NCI-H2227 (cell line): Measurements from ENCODE around the gene AHRR.
A peak's percentile ranks its signal among the peaks of the same experiment; 100 is the strongest.

Experiments
- DNase-seq: peaks from one replicate; lab custom pipeline; 2025; ENCODE audit not compliant: unreplicated experiment; lab: John Stamatoyannopoulos, UW

The AHRR gene

DNA sequence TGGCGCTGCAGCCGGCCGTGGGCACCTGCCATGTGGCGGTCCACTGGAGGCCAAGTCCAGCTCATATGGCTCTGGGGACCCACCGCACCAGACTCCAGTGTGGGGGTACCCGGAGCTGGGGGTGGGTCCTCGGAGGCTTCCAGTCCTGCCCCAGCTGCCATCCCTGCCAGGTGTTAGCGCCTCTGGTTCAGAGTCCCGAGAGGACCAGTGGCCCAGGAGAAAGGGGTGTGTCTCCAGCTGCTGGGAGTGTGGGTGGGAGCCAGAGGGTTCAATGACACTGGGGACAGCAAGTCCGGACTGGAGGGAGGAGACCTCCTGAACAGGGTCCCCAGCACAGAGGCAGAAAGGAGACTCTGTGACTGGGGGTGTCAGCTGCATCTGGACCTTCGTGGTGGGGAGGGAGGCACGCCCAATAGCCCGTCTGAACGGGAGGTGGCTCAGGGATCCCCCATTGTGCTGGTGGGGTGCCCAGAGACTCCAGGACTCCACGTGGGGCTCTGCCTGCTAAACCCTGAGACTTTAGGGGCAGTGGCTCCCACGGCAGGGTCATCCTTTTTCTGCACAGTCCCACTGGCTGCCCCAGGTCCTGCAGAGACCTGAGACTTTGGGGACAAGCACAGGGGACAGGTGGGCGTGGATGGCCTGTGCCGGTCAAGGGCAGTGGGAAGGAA, 2.4 kb upstream of the AHRR start:
- DNase-seq: no peak

GRCh38 chr5:320524-321229, 837 bp upstream of the AHRR start:
- no peak for DNase-seq

GRCh38 chr5:321726-322251, 275 bp downstream of the AHRR start:
- DNase-seq: no peak

GRCh38 chr5:322281-322941, 897 bp downstream of the AHRR start:
- DNase-seq: no peak

DNA sequence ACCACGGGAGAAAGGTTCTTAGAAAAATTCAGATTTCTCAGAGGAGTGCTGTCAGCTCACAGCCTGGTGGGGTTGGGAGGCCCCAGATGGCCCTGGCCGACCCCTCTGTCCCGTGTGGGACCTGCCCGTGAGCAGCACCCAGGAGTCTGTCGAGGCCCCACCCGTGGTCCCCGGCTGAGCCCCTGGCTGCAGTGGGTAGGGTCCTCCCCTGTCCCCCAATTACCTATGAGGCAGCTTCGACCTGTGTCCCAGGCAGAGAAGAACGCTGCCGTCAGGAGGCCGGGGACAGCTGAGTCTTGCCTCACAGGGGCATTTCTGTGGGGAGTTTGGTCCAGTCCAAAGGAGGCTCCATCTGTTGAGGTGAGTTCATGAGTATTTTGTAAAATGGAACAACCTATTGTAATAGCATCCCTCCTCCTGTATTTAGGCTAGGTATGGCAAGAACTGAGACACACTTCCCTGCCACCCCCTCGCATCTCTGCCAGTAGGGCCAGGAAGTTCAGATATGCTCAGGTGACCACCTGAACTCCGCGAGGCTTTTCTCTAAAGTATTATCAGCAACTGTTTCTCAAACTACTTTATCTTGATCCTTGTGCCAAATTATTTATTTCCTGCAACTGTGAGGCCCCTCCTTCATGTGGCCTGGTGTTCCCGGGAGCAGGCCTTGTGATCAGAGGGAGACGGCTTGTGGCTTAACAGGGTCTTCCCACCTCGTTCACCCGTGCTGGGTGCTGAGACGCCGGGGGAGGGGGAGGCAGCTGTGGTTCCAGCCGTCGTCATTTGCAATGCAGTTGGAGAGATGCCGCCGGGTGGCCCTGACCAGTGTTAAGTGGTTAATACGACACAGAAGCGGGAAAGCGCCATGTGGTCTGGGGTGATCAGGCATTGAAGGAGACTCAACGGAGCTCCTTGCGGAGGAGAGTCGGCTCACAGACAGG, 1.7 kb downstream of the AHRR start:
- DNase-seq: no peak

DNA sequence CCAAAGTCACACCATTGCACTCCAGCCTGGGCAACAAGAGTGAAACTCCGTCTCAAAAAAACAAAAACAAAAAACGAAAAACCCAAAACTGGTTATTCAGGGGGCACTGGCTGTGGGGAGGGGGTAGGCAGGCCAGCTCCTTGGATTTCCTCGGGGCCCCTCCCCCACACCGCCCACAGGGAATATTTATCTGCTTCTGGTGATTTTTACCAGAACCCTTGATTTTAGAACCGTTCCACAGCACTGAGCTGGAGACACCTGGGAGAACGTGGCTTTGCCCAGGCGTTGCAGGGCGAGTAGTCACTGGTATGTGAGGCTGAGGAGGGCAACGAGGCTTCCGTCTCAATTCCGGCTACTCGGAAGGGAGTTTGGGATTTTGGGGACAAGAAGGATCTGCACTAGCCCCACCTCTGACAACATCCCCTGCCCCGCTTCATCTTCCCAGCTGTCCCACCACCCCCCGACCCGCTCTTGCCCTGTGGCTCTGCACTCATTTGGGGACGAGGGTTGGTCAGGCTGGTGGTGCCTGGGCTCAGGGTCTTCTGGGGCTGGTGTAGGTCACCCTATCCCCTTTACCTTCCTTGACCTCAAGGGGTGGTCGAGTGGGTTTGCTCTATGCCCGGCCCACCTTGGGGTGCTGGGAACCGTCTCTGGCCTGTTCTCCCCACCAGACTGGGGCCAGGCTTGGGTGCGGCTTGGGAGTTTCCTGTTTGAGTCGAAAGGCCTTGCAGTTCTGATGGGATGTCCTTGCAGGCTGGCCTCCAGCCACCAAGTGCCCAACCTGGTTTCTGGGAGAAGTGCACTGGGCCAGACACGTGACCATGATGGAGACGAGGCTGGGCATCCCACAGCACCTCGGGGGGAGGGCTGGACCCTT, 3.5 kb downstream of the AHRR start:
- no peak for DNase-seq

DNA sequence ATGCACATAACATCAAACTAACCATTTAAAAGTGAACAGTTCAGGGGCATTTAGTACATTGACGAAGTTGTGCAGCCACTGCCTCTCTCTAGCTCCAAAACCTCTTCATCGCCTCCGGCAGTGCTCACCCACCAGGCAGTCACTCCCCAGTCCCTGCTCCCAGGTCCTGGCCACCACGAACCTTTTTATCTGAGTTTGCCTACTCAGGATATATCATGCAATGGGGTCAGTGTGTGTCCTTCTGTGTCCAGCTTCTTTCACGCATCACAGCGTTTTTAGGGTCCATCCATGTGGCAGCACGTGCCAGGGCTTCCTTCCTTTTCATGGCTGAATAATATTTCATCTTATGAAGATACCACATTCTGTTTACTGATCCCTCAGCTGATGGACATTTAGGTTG, 4.6 kb downstream of the AHRR start:
- DNase-seq: no peak

- DNase-seq: no peak
Measured at GRCh38 chr5:329121-329735, 7.7 kb downstream of the AHRR start.

GRCh38 chr5:329768-330167, 8.3 kb downstream of the AHRR start:
- DNase-seq: no peak

DNA sequence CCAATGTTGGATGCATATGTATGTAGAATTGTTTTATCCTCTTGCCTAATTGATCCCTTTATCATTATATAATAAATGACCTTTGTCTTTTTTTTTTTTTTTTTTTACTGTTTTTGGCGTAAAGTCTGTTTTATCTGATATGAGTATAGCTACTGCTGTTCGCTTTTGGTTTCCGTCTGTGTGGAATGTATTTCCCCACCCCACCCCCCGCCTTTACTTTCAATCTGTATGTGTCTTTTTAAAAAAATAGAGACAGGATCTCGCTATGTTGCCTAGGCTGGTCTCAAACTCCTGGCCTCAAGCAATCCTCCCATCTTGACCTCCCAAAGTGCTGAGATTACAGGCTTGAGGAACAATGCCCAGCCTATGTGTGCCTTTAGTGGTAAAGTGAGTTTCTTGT, 11.3 kb downstream of the AHRR start:
- no peak for DNase-seq

DNA sequence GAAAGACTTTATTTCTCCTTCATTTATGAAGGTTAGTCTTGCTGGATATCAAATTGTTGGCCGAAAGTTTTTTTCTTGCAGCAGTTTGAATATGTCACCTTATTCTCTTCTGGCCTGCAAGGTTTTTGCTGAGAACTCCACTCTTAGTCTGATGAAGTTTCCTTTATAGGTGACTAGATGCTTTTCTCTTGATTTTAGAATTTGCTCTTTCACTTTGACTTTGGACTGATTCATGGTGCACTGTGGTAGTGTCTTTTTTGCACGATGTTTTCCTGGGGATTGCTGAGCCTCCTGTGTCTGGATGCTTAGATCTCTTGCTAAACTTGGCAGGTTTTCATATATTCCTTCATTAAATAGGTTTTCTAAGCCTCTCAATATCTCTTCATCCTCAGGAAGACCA, 12.4 kb downstream of the AHRR start:
- DNase-seq: no peak

DNA sequence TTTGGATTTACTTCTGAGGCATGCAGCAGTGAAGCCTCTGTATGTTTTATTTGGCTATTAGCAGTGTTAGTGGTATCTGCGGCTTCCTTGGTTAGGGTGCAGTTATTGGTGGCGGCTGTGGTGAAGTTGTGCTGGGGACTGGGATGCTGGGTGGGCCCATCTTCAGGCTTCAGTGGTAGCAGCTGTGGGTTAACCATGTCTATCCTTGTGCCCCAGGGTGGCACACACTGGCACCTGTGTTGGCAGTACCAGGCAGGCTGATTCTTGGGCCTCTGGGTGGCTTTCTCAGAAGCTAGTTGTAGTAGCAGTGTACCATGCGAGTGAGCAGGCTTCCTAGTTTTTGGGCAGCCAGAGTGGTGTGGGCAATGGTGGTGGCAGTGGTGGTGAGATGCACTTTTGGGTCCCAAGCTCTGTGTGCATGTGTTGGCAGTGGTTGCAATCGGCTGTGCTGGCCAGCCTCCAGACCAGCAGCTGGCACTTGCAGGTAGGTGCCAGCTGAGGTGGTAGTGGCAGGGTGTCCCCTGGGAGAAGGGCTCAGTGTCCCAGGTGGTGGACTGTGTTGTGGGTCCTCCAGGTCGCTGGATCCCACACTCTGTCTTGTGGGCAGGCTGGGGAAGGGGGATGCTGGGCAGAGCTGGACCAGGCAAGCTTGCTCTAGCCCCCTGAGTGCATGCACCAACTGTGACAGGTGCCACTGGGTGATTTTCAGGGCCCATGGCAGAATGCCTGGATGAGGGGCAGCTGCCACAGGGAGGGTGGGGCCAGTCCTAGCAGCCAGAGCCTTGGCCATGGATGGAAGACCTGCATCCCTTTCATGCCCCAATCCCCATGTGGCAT, 13.6 kb downstream of the AHRR start:
- no peak for DNase-seq

DNA sequence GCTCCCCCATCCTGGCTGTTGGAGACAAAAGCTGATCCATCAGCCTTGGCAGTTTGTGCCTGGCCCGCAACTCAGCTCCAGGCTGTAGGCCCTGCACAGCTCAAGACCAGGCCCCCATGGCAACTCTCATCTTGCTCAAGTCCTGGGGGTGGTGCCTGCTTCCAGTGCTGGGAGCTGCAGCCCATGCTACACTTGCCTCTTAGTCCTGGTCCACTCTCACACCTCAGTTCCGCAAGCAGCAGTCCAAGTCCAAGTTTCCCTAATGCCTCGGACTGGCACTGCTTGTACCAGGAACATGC, 14.2 kb downstream of the AHRR start:
- no peak for DNase-seq

DNA sequence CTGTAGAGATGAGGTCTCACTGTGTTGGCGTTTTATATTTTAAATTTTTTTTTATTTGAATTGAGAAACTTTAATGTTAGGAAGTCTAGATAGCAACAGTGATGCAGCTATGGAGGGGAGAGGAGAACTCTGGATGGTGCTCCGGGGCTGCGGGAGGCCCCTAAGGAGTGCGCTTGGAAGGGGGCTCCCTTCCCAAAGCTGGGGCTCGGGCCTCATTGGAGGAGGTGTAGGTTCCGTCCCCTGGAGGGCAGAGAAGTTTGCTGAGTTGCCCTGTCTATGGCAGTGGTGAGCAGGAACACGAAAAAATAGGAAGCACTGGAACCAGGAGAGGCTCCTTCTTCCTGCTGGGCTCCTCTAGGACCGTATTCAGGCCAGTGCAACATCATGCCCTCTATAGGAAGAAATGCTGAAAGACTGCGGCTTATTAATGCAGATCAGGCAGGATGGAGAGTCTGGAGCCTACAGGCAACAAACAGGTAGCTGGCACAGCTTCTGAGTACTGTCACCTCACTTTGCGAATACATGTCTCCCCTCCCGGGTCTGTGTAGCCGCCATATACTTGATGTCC, 16.1 kb downstream of the AHRR start:
- DNase-seq: no peak

- DNase-seq: no peak
Measured at GRCh38 chr5:342501-343460, 21.3 kb downstream of the AHRR start.

DNA sequence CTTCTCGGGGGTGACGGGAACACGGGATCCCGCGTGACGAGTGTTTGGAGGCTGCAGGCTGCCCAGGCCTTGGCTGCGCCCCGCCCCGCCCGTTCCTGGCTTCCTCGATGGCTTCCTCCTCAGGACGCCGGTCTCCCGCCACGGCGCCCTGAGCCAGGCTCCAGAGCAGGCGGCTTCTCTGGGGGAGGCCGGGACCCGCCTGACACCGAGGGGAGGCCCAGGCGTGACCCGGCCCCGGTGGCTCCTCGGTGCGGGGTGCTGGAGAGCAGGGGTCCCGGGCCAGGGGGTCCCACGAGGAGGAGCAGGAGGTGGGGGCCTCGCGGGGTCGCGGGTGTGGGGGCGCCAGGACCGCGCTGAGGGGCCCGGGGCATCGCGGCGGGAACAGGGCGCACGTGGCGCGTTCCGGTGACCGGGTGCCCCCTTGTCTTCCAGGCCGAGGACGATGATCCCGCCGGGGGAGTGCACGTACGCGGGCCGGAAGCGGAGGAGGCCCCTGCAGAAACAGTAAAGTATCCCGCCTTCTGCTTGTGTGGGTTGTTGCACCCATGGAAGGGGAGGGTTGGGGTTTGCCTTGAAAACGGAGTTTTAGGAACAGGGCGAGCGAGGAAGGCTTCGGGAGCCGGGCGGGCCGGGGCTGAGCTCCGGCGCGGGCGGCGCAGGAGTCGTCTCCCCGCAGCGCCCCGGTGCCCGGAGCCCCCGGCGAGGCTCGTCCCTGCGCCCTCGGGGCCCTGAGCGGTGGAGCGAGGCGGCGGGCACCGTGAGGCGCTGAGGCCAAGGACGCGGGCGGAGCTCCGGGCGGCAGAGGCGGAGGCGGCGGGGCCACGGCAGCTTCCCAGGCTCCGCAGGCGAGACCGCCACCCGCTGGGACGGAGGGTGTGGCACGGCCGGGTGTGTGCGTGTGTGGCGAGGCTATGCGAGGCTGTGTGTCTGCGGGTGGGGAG, 22.2 kb downstream of the AHRR start:
- DNase-seq: peak; percentile 80
